NCI-H187 (cell line): ENCODE measurements around the gene PGS1.

Source experiments
- DNase-seq, 2 experiments: peaks; one replicate each; lab custom pipeline; 2025; lab: John Stamatoyannopoulos, UW

PGS1 gene

DNA sequence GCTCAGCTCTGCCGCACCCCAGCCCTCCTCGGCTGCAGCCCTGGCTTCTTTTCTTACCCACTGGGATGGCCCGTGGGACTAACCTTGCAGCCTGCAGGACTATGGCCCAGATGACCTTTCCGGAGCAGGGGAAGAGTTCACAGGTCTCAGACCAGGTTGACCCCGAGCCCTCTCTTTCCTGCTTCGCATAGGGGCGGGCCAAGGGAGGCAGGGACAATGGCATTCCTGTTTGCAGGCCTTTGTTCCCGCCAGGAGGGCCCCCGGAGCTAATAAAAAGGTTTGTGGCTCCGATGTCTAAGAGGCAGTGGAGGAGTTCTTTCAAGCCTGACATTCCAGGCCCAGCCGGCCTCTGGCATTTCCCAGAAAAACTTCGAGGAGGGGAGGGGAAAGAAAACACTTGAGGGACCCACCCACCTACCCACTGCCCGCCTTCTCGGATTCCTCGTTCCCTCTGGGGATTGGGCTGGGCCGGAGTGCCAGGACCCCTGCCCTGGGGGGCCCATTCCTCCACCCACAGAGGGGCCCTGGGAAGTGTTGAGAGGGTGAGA is 12.8 kb upstream of the PGS1 start:
- DNase-seq: no peak

DNA sequence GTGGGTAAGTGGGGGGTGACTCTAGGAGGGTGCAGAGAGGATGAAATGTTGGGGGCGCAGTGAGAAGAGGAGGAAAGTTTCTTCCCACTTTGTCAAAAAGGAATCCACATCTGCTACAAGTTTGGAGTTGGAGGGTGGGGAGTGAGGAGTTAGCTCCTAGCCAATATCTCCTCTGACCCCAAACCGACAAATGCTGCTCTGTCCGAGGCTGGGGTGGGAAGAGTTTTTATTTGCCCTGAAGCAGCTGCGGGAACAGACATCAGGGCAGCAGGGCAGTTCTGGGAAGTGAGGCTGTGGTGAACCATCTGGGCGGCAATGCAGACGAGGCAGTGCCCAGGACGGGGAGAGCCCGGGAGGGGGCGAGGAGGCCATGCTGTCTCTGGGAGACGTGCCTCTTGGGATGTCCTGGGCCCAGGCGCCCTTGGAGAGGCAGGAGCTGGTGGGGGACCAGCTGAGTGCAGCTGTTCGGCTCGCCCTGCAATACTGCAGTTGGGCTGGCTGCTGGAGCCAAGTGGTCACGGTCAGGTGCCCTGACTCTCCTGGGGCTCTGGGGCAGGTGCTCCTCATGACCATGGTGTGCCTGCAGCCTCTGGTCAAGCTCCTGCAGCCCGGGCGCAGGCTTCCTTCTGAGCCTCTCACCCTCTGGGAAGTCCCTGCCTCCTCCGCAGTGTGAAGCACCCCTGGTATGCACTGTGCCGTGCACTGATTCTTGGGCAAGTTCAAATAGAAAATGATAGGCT is 12.2 kb upstream of the PGS1 start:
- DNase-seq: no peak

DNA sequence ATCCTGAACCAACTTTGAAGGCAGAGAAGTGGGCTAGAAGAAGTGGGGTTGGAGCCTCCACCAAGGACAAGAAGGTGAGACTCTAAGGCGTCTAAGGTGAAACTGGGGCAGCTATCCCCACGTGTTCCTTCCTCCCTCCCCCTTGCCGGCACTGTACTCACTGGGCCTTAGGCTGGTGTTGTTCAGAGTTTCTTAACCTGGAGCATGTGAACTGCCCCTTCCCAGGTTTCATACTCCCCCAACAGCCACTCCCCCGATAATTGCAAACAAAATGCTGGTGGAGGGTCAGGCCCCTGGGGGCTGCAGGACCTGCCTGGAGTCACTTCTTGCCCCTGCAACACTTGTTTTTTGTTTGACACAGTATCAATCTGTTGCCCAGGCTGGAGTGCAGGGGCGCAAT is 11.3 kb upstream of the PGS1 start:
- no peak for DNase-seq

- DNase-seq: no peak
Observed at GRCh38 chr17:78368348-78368747, 10.1 kb upstream of the PGS1 start.

GRCh38 chr17:78368854-78369495 is 9.5 kb upstream of the PGS1 start:
- DNase-seq: no peak

DNA sequence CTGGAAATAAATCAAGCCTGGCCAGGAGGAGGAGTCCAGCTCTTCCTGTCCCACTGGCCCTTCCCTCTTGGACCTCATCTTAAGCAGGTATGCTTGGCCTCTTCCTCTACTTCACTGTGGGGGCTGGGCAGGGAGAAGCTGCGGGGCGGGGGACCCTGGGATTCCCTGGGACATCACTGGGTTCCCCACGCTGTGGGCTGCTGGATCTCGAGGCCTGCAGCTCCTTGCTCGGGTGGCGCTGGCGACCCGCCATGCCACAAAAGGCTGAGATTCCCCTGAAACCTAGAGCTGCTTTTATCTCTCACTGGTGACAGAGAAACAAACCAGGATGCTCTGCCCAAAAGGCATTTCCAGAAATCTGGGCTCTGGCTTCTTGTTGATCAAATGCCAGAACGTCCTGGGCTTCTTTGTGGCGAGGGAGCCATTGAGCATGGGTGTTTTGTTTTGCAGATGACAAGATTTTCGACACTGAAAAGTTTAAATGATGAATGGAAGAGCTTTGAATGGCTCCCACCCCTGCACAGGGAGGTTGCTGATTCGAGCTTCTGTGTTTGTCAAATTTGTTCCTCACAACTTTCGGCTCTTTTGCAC is 8.6 kb upstream of the PGS1 start:
- no peak for DNase-seq

DNA sequence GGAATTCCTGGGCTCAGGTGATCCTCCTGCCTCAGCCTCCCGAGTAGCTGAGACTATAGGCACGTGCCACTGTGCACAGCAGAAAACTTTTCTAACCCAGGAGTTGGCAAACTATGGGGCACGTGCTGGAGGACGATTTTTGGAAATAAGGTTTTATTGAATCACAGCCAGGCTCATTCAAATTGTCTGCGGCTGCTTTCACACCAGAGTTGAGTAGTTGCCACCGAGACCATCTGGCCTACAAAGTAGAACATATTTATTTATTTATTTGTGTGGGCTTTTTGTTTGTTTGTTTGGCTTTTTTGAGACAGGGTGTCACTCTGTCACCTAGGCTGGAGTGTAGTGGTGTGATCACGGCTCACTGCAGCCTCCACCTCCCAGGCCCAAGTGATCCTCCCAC is 7.4 kb upstream of the PGS1 start:
- no peak for DNase-seq

- DNase-seq: no peak
Observed at GRCh38 chr17:78372841-78373240, 5.6 kb upstream of the PGS1 start.

DNA sequence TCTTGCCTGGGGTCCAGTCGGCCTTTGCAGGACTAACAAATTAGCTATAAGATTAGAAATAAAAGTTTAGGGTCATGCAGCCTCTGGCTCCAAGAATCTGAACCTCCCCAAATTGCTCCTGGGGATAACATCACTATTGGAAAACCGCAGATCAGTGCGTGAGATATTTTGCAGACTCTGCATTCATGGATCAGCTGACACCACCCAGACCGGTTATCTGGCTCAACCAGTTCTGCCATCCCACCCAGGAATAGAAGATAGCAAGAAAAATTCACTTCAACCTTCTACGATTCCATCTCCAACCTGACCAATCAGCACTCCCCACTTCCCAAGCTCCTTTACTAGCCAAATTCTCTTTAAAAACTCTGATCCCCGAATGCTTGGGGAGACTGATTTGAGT is 4.3 kb upstream of the PGS1 start:
- no peak for DNase-seq

DNA sequence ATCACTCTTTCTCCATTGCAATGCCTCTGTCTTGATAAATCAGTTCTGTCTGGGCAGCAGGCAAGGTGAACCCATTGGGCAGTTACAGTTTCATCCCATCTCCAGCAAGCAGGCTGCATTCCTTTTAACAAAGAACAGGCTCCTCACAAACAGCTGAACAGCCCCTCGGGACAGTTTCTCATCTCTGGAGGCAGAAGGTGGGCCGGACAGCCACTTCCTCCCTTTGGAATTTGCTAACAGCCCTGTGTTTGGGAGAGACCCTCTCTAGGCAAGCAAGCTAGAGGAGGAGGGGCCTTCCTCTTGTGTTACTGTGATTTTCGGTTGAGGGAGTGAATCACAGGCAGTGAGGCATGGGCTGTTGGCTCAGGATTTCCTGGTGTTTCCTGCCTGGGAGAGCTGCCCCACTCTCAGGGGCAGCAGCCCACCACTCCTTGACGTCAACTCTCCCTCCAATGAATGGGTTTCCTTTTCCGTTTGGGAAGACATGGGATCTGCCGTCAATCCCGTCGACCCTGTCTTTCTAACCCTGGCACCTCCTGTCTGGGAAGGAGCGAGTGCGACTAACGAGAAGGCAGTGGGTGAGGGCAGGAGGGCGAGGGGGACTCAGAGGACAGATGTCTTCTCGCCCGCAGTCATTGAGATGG is 3.7 kb upstream of the PGS1 start:
- no peak for DNase-seq

DNA sequence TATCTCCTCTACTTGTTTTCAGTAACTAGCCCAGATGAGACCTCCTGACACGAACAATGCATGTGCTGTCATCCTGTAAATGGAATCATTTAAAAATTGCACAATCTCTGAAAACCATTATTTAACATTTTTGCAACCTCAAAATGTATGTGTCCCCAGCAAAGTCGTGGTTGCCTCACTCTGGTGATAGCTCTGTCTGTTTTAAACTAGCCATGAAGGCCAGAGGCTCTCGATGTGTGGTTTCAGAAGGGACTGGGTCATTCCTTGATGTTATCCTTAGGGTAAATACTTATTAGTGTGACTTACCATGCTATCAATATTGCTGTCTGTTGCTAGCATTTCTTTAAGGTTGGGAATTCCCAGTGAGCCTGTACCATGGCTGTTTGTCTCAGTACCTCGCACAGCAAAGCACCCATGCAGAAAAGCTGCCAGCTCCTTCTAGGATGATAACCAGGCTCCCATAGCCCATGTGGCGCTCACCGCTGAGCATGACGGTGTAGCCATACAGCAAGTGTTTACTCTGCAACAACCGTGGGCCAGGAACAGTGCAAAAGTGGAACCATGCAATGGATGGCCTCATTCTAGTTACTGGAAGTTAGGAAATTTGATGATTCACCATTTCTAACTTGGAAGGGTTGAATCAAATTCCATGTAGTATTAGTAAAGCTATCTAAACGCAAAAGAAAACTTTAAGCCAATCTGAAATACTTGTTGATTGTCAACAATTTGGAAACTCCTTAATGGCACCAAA is 2.9 kb upstream of the PGS1 start:
- no peak for DNase-seq

GRCh38 chr17:78376161-78376560 is 2.3 kb upstream of the PGS1 start:
- no peak for DNase-seq

DNA sequence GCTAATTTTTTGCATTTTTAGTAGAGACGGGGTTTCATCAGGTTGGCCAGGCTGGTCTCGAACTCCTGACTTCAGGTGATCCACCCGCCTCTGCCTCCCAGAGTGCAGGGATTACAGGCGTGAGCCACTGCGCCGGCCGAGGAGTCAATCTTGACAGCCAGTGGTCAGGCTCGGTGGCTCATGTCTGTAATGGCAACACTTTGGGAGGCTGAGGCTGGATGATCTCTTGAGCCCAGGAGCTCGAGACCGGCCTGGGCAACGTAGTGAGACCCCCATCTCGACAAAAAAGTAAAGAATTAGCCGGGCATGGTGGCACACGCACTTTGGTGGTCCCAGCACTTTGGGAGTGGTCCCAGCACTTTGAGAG is 608 bp upstream of the PGS1 start:
- DNase-seq: no peak

GRCh38 chr17:78379131-78379491 is 662 bp downstream of the PGS1 start:
- no peak for DNase-seq

DNA sequence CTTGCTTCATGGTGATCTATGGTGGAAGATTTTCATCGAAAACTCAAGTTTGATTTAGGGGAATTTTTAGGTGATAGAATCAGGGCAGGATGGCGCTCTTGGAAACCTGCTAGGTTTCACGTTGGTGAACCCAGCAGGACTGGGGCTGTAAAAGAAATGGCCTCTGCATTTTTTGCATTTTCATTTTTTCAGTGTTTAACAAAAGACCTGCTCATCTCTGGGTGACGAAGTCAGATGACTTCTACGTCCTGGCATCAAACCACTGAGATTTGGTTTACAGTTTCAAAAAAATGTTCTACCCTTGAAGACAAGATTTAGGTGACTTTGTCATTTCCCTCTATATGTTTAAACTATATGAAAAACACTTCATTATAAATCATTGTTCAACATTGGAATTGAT is 1.9 kb downstream of the PGS1 start:
- no peak for DNase-seq

GRCh38 chr17:78381601-78382232 is 3.3 kb downstream of the PGS1 start:
- DNase-seq: no peak

DNA sequence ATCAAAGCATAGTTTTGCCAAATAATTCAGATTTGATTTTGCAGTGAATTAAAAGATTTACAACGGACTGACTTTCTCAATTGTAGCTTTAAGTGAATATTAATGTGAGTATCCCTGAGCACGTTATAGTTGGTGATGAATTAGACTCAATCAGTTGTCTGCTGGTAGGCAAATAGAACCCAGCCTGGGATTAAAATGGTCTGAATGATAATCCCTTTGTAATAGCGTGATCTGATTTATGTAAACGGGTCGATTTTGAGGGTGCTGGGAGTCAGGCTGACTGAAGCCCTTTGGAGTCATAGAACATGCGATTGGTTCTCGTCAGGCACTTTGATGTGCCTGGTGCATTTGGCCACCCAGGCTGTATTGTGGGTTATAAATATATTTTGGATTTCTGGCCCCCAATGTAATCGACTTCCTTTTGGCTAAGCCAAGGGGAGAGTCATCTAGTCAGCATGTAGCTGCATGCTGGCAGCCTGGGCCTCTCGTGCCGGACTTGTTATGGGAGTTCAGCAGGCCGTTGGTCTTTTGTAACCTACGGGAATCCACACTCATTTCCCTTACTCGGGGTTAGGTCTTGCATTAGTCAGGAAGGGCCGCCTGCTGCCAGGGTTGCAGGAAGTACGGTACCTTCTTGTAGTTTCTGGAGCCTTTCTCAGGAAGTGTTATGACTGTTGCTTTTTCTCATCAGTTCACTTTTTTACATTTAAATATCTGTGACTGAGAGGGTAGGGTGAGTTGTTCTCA is 5.4 kb downstream of the PGS1 start:
- no peak for DNase-seq

- no peak for DNase-seq
Observed at GRCh38 chr17:78384479-78385175, 6.2 kb downstream of the PGS1 start.

DNA sequence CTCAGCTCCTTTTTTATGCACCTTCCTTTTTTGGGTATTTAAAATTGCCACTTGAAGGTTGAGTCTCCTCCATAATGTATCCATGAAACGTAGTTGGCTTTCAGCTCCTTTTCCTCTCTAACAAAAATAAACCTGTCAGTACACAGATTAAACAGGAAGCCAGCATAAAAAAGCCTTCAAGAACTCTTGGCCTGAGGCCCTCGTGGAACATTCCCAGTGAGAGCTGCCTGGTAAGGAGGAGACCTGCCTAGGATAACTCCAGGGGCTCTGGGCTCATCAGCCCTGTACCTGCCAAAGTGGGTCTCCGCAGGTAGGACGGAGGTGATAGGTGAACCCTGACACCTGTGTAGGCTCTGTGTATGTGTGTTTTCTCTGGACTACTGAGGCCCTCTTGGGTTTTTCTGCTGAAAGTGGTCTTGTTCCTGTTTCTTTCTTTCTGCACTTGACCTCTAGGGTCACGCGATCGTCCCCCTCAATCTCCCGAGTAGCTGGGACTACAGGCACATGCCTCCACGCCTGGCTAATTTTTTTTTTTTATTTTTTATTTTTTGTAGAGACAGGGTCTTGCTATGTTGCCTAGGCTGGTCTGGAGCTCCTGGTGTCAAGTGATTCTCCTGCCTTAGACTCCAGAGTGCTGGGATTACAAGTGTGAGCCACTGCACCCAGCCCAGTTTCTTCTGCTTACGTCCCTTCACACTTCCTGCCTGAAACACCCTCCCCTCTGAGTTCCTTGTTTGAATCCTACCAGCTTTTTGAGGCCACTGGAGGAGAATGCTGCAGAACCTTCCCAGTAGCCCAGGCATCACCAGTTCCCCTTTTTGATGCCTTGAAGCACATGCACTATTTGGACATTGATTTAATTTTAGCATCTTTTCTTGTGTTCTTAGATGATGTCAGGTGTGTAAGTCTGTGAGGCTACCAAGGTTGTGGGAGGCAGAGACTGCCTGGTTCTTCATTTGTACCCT is 9.8 kb downstream of the PGS1 start:
- no peak for DNase-seq
